ENCODE results near the gene ZFP36L1. TPM values are rescaled to one million over a fixed set of nuclear protein-coding genes. Genes with fewer than 3 reads are reported as not detected.

The ZFP36L1 gene
- total and polyA plus RNA-seq, 2 of the 13 experiments (the other 11 are each of a cell fraction or from before 2014, with no cell fraction given): 7.4 to 10.2 TPM

DNA sequence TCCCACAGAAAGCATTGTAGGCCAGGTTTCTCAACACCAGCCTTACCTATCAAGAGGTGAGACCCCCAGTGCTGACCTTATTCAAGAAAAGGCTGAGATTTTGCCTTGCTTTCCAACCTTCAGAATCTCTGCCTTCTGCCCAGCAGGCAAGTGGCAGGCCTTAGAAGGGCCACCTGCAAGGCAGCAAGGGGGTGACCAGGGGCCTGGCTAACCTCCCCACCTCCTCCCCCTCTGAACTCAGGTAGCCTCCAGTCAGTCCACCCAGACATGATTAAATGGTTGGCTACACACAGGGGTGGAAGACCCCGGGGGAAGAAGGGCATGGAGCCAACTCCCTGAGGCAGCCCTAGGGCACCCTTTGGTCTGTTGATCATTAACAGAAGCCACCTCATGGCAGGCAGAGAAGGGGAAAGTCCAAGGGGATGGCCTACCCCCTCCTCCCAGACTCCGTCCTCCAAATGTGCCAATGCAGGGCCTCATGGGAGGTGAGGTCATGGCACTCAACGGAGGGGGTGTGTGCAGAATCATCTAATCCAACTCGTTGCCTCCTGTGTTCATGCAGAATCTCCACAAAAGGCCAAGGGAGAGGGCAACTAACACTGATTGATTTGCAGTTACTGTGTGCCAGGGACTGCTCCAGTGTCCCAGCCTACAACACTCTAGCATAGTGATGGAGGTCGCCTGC, 8.5 kb downstream of the ZFP36L1 start (continued):
- TF ChIP-seq ZMYM4 (CRISPR knock-in tag; IDR thresholded peaks at IDR 0.05) (peak; percentile 95), PRDM10 (CRISPR knock-in tag; IDR thresholded peaks at IDR 0.05; ENCODE audit: low read depth) (peak; percentile 93), KLF13 (CRISPR knock-in tag; IDR thresholded peaks at IDR 0.05) (no peak), ZNF737 (CRISPR knock-in tag; IDR thresholded peaks at IDR 0.05; ENCODE audit: borderline replicate concordance) (no peak), CBFB (CRISPR knock-in tag; IDR thresholded peaks at IDR 0.05) (peak; percentile 37; the same call in 1 of the 2 replicates), RBFOX2 (IDR thresholded peaks at IDR 0.05; ENCODE audit: low read depth, low read length) (no peak), THAP11 (CRISPR knock-in tag; IDR thresholded peaks at IDR 0.05) (peak; percentile 66; the same call in 1 of the 2 replicates), ATF7 (IDR thresholded peaks at IDR 0.05) (peak; percentile 89), ATF7 (CRISPR knock-in tag; IDR thresholded peaks at IDR 0.05) (peak; percentile 99), SUZ12 (IDR thresholded peaks at IDR 0.05; ENCODE audit: low read depth, low read length) (no peak), ONECUT2 (CRISPR knock-in tag; IDR thresholded peaks at IDR 0.05) (peak; percentile 42; the same call in 1 of the 2 replicates), ZKSCAN5 (CRISPR knock-in tag; IDR thresholded peaks at IDR 0.05) (peak; percentile 79; the same call in 1 of the 2 replicates), ZNF652 (CRISPR knock-in tag; IDR thresholded peaks at IDR 0.05; ENCODE audit: borderline replicate concordance, low read depth) (peak; percentile 54; the same call in 1 of the 2 replicates), ERF (CRISPR knock-in tag; IDR thresholded peaks at IDR 0.05) (peak; percentile 95), YEATS4 (CRISPR knock-in tag; IDR thresholded peaks at IDR 0.05; ENCODE audit: borderline replicate concordance) (peak; percentile 55; the same call in 1 of the 2 replicates), CBX2 (IDR thresholded peaks at IDR 0.05; ENCODE audit: low read depth, low read length) (no peak), CBX2 (CRISPR knock-in tag; IDR thresholded peaks at IDR 0.05; ENCODE audit: low read depth) (no peak), TARDBP (CRISPR knock-in tag; IDR thresholded peaks at IDR 0.05) (peak; percentile 90; the same call in 1 of the 2 replicates)
- TF ChIP-seq, protein P1, sequence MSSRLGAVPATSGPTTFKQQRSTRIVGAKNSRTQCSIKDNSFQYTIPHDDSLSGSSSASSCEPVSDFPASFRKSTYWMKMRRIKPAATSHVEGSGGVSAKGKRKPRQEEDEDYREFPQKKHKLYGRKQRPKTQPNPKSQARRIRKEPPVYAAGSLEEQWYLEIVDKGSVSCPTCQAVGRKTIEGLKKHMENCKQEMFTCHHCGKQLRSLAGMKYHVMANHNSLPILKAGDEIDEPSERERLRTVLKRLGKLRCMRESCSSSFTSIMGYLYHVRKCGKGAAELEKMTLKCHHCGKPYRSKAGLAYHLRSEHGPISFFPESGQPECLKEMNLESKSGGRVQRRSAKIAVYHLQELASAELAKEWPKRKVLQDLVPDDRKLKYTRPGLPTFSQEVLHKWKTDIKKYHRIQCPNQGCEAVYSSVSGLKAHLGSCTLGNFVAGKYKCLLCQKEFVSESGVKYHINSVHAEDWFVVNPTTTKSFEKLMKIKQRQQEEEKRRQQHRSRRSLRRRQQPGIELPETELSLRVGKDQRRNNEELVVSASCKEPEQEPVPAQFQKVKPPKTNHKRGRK (CRISPR knock-in tag; IDR thresholded peaks at IDR 0.05): no peak
- TF ChIP-seq, protein P2, sequence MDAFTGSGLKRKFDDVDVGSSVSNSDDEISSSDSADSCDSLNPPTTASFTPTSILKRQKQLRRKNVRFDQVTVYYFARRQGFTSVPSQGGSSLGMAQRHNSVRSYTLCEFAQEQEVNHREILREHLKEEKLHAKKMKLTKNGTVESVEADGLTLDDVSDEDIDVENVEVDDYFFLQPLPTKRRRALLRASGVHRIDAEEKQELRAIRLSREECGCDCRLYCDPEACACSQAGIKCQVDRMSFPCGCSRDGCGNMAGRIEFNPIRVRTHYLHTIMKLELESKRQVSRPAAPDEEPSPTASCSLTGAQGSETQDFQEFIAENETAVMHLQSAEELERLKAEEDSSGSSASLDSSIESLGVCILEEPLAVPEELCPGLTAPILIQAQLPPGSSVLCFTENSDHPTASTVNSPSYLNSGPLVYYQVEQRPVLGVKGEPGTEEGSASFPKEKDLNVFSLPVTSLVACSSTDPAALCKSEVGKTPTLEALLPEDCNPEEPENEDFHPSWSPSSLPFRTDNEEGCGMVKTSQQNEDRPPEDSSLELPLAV (CRISPR knock-in tag; conservative IDR thresholded peaks at IDR 0.05; ENCODE audit: low read depth): no peak
- TF ChIP-seq, protein P3, sequence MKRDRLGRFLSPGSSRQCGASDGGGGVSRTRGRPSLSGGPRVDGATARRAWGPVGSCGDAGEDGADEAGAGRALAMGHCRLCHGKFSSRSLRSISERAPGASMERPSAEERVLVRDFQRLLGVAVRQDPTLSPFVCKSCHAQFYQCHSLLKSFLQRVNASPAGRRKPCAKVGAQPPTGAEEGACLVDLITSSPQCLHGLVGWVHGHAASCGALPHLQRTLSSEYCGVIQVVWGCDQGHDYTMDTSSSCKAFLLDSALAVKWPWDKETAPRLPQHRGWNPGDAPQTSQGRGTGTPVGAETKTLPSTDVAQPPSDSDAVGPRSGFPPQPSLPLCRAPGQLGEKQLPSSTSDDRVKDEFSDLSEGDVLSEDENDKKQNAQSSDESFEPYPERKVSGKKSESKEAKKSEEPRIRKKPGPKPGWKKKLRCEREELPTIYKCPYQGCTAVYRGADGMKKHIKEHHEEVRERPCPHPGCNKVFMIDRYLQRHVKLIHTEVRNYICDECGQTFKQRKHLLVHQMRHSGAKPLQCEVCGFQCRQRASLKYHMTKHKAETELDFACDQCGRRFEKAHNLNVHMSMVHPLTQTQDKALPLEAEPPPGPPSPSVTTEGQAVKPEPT (CRISPR knock-in tag; IDR thresholded peaks at IDR 0.05; ENCODE audit: low read depth): peak; percentile 51; the same call in 1 of the 2 replicates

Data from HepG2 (cell line).